K562 (cell line): ENCODE data around the gene SNAPC2. TPM values are rescaled to one million over a fixed set of nuclear protein-coding genes. Genes with fewer than 3 reads are reported as not detected.
A peak's percentile ranks its signal among the peaks of the same experiment; 100 is the strongest.

Experiments used
- E2F6 ChIP-seq, 2 experiments: IDR thresholded peaks; 2 replicates each; pipeline ENCODE4 v1.6.1; 2011; ENCODE audit warnings: borderline replicate concordance in 1 of 2, control low read depth in 1 of 2, low read depth in 1 of 2, low read length in 1 of 2, mild to moderate bottlenecking in 1 of 2, mixed read lengths in 1 of 2, moderate library complexity in 1 of 2; ENCODE audit not compliant: insufficient read depth in 1 of 2, insufficient read length in 1 of 2, poor library complexity in 1 of 2, severe bottlenecking in 1 of 2; ENCODE audit errors: extremely low read depth in 1 of 2
- HBP1 ChIP-seq: fragments of 450-650 bp; formaldehyde crosslinking; IDR thresholded peaks from 2 replicates; pipeline ENCODE4 v1.4.0; 2022; ENCODE audit warnings: missing genetic modification characterization
- HNRNPK ChIP-seq: fragments of 200-400 bp; formaldehyde crosslinking; IDR thresholded peaks from one replicate; pipeline ENCODE4 v1.6.1; 2018; ENCODE audit warnings: mild to moderate bottlenecking, low read depth, low read length; ENCODE audit not compliant: poor library complexity, severe bottlenecking
- NRF1 ChIP-seq, 2 experiments: fragments of 450-650 bp; IDR thresholded peaks in 1 of 2; conservative IDR thresholded peaks in 1 of 2; 2 replicates each; pipeline ENCODE4 v1.6.1; 2014; ENCODE audit warnings: mild to moderate bottlenecking in 2 of 2
- POLR2B ChIP-seq: fragments of 450-650 bp; IDR thresholded peaks from 2 replicates; pipeline ENCODE4 v1.6.1; 2018; ENCODE audit warnings: low read depth; ENCODE audit not compliant: partially characterized antibody
- RBM25 ChIP-seq: fragments of 200-400 bp; formaldehyde crosslinking; IDR thresholded peaks from 2 replicates; pipeline ENCODE4 v1.6.1; 2018; ENCODE audit warnings: low read length, low read depth, moderate library complexity; ENCODE audit not compliant: severe bottlenecking
- SREBF1 ChIP-seq: fragments of 150-350 bp; IDR thresholded peaks from 2 replicates; pipeline ENCODE4 v1.6.1; 2014; ENCODE audit warnings: antibody characterized with exemption, low read depth, low read length, borderline replicate concordance
- XRCC3 ChIP-seq: fragments of 450-650 bp; IDR thresholded peaks from 2 replicates; pipeline ENCODE4 v1.6.1; 2017; ENCODE audit warnings: mild to moderate bottlenecking, moderate library complexity
- ZMIZ1 ChIP-seq, 2 experiments: fragments of 150-350 bp in 1 of 2; IDR thresholded peaks; 2 replicates each; pipeline ENCODE4 v1.6.1; 2012 to 2016; ENCODE audit warnings: low read depth in 2 of 2, low read length in 2 of 2, mild to moderate bottlenecking in 1 of 2, moderate library complexity in 1 of 2
- ZNF444 ChIP-seq: fragments of 250-450 bp; sonication (Bioruptor Pico); IDR thresholded peaks from 2 replicates; pipeline ENCODE4 v1.4.0; 2020; ENCODE audit warnings: mild to moderate bottlenecking, moderate library complexity
- ZNF592 ChIP-seq: fragments of 450-650 bp; IDR thresholded peaks from 2 replicates; pipeline ENCODE4 v1.6.1; 2017; ENCODE audit warnings: antibody characterized with exemption, mild to moderate bottlenecking
- ZNF668 ChIP-seq: fragments of 250-450 bp; sonication (Bioruptor Pico); IDR thresholded peaks from 2 replicates; pipeline ENCODE4 v1.8.0; 2022; ENCODE audit warnings: mild to moderate bottlenecking, inconsistent platforms
- polyA plus RNA-seq, 8 experiments: library from polyadenylated mRNA; depleted of rRNA in 4 of 8; stranded (reverse) in 5 of 8; unstranded in 3 of 8; fragments of >200 nt; fragmentation: Nextera tagmentation in 2 of 8; fragmentation: Illumina TruSeq in 1 of 8; extraction: Ambion mirVana in 2 of 8; extraction: Trizol in 1 of 8; gene quantifications; 2 replicates each; pipeline versions ENCODE4 v1.2.1 to v1.2.3, GENCODE V29; 2011 to 2014; ENCODE audit warnings: inconsistent platforms in 1 of 8, missing spikeins in 1 of 8
- total RNA-seq, 7 experiments: library from RNA; depleted of rRNA in 6 of 7; stranded (reverse); fragments of >200 nt in 6 of 7; fragmentation: Illumina TruSeq in 2 of 7; extraction: Trizol in 2 of 7; gene quantifications; 2 replicates each; pipeline versions ENCODE4 v1.2.1 to v1.2.3, GENCODE V29; 2011 to 2021; ENCODE audit warnings: low replicate concordance in 1 of 7
- TF ChIP-seq, protein P1 (sequence below): fragments of 450-650 bp; formaldehyde crosslinking; IDR thresholded peaks from 2 replicates; pipeline ENCODE4 v1.4.0; 2020; ENCODE audit warnings: mild to moderate bottlenecking, moderate library complexity

Gene SNAPC2
- total and polyA plus RNA-seq, 9 of the 15 experiments (the other 6 are each of a cell fraction or from before 2014, with no cell fraction given) = 0.59 to 45.1 (median 15.3) TPM

GRCh38 chr19:7903244-7904073 is 16.7 kb upstream of the SNAPC2 start, which contains the start of gene MAP2K7 (continued):
- TF ChIP-seq HBP1 (no peak), ZMIZ1 (IDR thresholded peaks at IDR 0.05; ENCODE audit: low read depth in 2 of 2, low read length in 2 of 2) (no peak), ZNF668 (CRISPR knock-in tag) (no peak), E2F6 (IDR thresholded peaks at IDR 0.05; ENCODE audit: borderline replicate concordance in 1 of 2, extremely low read depth in 1 of 2, insufficient read depth in 1 of 2, insufficient read length in 1 of 2, low read depth in 1 of 2, low read length in 1 of 2, poor library complexity in 1 of 2, severe bottlenecking in 1 of 2) (peak; percentile 97), ZNF592 (no peak), NRF1 (conservative IDR thresholded peaks at IDR 0.05 in 1 of 2, IDR thresholded peaks at IDR 0.05 in 1 of 2) (peak; percentile 100), POLR2B (peak; percentile 98), RBM25 (no peak), XRCC3 (no peak), SREBF1 (no peak), ZNF444 (CRISPR knock-in tag) (peak; percentile 47; the same call in 1 of the 2 replicates), HNRNPK (no peak)
- TF ChIP-seq, protein P1, sequence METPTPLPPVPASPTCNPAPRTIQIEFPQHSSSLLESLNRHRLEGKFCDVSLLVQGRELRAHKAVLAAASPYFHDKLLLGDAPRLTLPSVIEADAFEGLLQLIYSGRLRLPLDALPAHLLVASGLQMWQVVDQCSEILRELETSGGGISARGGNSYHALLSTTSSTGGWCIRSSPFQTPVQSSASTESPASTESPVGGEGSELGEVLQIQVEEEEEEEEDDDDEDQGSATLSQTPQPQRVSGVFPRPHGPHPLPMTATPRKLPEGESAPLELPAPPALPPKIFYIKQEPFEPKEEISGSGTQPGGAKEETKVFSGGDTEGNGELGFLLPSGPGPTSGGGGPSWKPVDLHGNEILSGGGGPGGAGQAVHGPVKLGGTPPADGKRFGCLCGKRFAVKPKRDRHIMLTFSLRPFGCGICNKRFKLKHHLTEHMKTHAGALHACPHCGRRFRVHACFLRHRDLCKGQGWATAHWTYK = no peak; the same call in 1 of the 2 replicates
